GM12892 (cell line): ENCODE data around the gene DOCK4.

Experiments used
- POLR2A ChIP-seq: IDR thresholded peaks from 2 replicates; pipeline ENCODE4 v1.6.1; 2011; ENCODE audit warnings: low read depth, low read length, control low read depth
- POLR2AphosphoS5 ChIP-seq: IDR thresholded peaks from 2 replicates; pipeline ENCODE4 v1.6.1; 2011; ENCODE audit warnings: low read depth, low read length, control low read depth
- TAF1 ChIP-seq: IDR thresholded peaks from 2 replicates; pipeline ENCODE4 v1.6.1; 2011; ENCODE audit warnings: low read depth, mild to moderate bottlenecking, control low read depth, low read length, borderline replicate concordance

GRCh38 chr7:112067200-112067599 is 139.0 kb downstream of the DOCK4 start:
- TF ChIP-seq POLR2AphosphoS5: no peak
- no peak for TF ChIP-seq POLR2A
- no peak for TF ChIP-seq TAF1
